ENCODE results near the gene TTC34. TPM values are rescaled to one million over a fixed set of nuclear protein-coding genes. Genes with fewer than 3 reads are reported as not detected.

TTC34 gene, protein sequence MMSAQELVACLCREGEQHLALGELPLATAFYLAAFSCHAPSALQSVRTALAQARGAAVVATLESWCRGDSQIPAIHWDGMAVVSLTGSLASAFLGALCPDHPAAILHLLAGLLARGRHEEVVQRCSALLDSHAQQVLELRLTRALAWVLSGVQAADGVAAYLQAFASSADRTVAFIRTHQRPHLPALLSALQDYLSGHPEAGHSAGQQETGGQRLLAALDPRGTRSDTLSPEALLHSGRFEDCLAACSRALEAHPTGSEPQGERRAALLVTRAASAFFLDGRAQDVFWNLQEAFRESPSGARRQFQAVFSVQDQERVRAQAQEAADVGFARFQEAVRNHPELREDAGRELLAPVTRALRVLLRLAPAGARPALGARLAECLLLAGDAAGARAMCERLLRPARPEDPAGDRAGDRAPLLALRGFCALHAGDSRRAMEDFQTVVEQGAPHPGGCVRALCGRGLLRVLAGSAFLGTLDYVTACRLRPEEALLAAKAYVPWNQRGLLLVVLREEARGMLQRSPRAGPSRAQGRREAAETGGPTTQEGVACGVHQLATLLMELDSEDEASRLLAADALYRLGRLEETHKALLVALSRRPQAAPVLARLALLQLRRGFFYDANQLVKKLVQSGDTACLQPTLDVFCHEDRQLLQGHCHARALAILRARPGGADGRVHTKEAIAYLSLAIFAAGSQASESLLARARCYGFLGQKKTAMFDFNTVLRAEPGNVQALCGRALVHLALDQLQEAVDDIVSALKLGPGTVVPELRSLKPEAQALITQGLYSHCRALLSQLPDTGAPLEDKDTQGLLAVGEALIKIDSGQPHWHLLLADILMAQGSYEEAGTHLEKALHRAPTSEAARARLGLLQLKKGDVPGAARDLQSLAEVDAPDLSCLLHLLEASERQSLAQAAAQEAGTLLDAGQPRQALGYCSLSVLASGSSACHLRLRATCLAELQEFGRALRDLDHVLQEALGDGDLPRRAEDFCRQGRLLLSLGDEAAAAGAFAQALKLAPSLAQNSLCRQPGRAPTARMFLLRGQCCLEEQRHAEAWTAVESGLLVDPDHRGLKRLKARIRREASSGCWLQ
- total RNA-seq (under 1 TPM; 0.04 to 0.15 (median 0.06) TPM), polyA plus RNA-seq (under 1 TPM; 0.01 to 0.03 (median 0.01) TPM)
- long read RNA-seq, donor 1 = 0 reads
- long read RNA-seq, donor 2, partial matches to known transcripts = 0 of 1 reads
- long read RNA-seq, donor 2, other reads (novel, unspliced or antisense) = 1 of 1 reads

GRCh38 chr1:2801535-2802291 lies at the start of gene TTC34:
TSS of gene TTC34 (minus strand) at chr1:2801693. CDS start at chr1:2800827, 866 bp downstream.
- H3K27me3 ChIP-seq (ENCODE audit: insufficient read depth in 3 of 3, low read length in 2 of 3) = peaks cover 0 to 43% (median 11%) of the 10 kb centered on the region in 3 donors
- H3K4me1 ChIP-seq = no peaks in the 10 kb centered on the region
- DNase-seq = peak; percentile 13 to 62
- no peak for ATAC-seq
- no peak for TF ChIP-seq CTCF (IDR thresholded peaks at IDR 0.05)
- no peak within 1 kb of the TSS for H3K27ac ChIP-seq
- WGBS, 3 donors = 22 to 29% (median 26%) methylated on average over 17 to 21 of the region's 21 CpGs
- H3K9me3 ChIP-seq = no peaks in the 10 kb centered on the region
- H3K36me3 ChIP-seq (ENCODE audit: insufficient read depth in 1 of 2, low read depth in 1 of 2) = no peaks in the 10 kb centered on the region
- intact Hi-C loops (cut with DNase I) = no loop called here
- H3K4me3 ChIP-seq = no peak within 1 kb of the TSS

- 54 to 57% (median 56%) methylated on average over 17 of the region's 17 CpGs for WGBS, 3 donors
- no peak for TF ChIP-seq CTCF (IDR thresholded peaks at IDR 0.05)
- Histone ChIP-seq H3K4me1 (no peaks in the 10 kb centered on the region), H3K36me3 (ENCODE audit: insufficient read depth in 1 of 2, low read depth in 1 of 2) (no peaks in the 10 kb centered on the region), H3K27ac (no peak overlapping the region), H3K9me3 (no peaks in the 10 kb centered on the region), H3K27me3 (ENCODE audit: insufficient read depth in 3 of 3, low read length in 2 of 3) (peaks cover 0 to 24% (median 4%) of the 10 kb centered on the region in 3 donors), H3K4me3 (no peak overlapping the region)
- intact Hi-C loops (cut with DNase I) = no loop called here
- peak in 1 of 2 donors; percentile 23 for DNase-seq
- no peak for ATAC-seq
Observed at GRCh38 chr1:2850502-2850901, 49.0 kb upstream of the TTC34 start.

DNA sequence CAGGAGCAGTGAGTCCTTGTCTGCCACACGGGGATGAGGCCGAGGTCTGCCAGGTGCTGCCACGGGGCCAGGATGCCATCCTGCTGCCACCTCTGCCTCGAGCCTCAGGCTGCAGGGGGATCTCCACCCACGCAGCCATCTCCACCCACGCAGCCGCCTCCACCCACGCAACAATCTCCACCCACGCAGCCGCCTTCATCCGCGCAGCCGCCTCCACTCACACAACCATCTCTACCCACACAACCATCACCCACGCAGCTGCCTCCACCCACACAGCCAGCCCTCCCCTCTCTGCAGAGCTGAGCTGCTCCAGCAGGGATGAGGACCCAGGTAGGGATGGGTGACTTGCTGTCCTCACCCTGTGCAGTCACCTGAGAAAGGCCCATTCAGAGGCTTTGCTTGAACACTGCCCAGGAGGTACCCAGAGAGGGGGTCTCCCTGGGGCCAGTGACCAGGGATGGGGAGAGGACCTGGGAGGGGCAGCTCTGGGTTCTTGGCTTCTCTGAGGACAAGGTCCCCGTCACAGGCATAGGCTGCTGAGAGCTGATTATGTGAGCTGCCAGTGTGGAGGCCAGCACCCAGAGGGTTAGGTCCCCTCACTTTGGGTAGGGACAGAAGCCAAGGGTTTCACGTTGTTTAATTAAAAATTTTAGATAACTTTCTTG lies 46.6 kb upstream of the TTC34 start:
- H3K9me3 ChIP-seq = no peaks in the 10 kb centered on the region
- no peak overlapping the region for H3K4me3 ChIP-seq
- WGBS, 3 donors = 75 to 78% (median 76%) methylated on average over 14 to 16 of the region's 16 CpGs
- intact Hi-C loops (cut with DNase I) = no loop called here
- no peaks in the 10 kb centered on the region for H3K4me1 ChIP-seq
- H3K36me3 ChIP-seq (ENCODE audit: insufficient read depth in 1 of 2, low read depth in 1 of 2) = no peaks in the 10 kb centered on the region
- TF ChIP-seq CTCF (IDR thresholded peaks at IDR 0.05) = no peak
- peaks cover 0 to 13% (median 4%) of the 10 kb centered on the region in 3 donors for H3K27me3 ChIP-seq (ENCODE audit: insufficient read depth in 3 of 3, low read length in 2 of 3)
- ATAC-seq (no peak), DNase-seq (peak in 1 of 2 donors; percentile 27)
- H3K27ac ChIP-seq = no peak overlapping the region
